ENCODE measurements around the gene CTRB2.
"Not testable (repeated sequence)": the region's sequence is repeated elsewhere in the genome, so short reads cannot be mapped to it uniquely, and the experiment has no call there.

The CTRB2 gene

GRCh38 chr16:75241955-75242354 lies 35.0 kb upstream of the CTRB2 start:
- no peak for DNase-seq

GRCh38 chr16:75241412-75241811 lies 34.5 kb upstream of the CTRB2 start:
- no peak for DNase-seq

DNA sequence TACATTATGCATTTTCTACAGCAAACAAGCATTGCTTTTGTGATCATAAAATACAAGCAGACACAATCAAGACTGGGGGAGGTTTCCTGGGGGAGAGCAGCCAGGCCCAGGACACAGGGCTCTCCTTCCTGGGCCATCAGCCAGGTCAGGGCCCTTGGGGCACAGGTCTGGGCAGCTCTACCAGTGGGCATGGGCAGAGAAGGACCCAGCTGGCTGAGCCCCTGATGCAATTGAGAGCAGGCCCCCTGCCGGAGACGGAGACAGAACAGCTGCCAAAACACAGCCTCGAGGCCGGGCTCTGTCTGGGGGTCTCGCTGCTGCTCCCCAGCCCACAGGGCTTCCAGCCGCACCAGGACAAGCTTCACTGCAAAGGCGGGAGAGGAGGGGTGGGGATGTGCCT lies 33.7 kb upstream of the CTRB2 start:
- DNase-seq, result not testable (repeated sequence)

DNA sequence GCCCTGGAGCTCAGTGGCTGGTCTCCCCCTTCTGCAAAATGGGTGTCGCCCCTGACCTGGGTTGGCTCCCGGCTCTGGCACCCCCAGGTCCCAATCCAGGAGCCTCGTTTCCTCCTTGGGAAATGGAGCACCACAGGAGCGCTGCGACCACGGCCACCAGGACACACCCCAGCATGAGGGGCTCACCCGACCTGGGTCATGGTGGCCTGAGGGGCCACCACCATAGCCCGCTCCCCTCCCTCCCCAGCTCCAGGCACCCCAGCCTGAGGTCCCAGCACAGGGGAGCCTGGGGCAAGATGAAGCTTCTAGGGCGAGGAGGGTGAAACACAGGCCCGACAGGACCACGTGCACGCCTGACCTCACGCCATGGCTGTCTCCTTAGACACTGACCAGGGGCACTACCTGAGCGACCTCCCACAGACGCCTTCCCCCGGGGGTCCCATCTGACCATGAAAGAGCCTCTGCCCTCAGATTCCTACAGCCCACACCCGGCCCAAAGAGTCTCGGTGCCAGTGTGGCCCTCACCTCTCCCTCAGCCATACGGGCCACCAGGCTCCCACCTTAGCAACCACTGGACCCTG lies 32.7 kb upstream of the CTRB2 start:
- DNase-seq, result no peak

DNA sequence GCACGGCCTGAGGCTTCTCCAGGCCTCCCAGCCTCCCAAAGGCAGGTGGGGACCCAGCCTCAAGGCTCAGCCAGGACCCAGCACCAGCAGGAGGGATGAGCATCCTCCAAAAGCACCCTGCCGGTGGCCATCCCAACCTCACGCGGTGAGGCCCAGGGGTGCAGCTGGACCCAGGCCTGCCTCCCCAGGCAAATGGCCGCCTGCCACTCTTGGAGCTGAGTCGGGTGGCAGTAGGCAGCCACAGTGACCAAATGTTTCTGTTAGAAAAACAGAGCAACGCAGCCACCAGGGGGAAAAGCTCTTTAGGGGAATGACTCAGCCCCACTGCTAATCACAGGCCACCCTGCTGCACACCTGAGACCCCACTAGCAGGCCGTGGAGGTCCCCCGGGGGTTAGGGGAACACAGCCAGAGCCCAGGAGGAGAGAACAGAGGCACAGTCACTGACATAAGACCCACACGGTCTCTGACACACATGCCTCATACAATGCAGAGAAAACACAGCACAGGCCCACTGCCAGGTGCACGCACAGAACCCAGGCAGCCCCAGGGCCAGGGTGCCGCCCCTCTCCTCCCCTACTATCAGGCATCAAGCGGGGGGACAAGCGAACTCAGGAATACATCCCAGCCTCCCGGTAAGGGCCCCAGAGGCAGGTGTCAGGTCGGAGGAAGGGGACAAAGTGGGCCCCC lies 32.0 kb upstream of the CTRB2 start:
- DNase-seq, result no peak

- no peak for DNase-seq
Observed at GRCh38 chr16:75238132-75238852, 31.3 kb upstream of the CTRB2 start.

DNA sequence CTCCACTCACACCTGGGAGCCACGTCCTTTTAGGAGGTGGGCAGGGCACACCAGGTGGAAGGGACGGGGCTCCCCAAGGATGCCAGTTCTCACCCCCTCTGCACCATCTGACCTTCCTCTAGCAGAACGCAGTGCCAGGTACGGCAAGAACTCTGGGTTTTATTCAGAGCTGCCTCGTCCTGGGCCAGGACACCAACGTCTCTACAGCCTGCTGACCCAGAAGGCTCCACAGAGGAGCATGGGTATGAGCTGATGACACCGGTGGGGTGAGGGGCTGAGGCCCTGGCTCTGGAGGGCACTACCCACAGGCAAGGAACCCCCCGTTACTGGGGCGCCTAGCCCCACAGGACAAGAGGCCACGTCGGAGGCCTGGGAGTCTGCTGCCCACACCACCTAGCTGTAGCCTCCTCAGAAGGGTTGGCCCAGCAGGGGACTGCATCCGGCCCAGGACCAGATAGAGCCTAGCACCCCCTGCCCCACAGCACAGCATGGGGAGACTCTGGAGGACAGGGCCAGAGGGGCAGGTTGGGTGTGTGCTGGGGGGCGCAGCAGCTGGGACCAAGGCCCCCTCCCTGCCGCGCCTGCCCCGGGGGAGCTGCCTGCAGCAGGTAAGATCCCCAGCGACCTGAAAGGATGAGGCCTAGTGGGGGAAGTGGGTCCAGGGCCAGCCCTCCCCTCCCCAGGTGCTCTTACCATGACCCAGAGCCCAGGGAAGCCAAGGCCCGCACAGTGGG lies 30.6 kb upstream of the CTRB2 start:
- no peak for DNase-seq

- no peak for DNase-seq
Observed at GRCh38 chr16:75236736-75237397, 29.9 kb upstream of the CTRB2 start.

DNA sequence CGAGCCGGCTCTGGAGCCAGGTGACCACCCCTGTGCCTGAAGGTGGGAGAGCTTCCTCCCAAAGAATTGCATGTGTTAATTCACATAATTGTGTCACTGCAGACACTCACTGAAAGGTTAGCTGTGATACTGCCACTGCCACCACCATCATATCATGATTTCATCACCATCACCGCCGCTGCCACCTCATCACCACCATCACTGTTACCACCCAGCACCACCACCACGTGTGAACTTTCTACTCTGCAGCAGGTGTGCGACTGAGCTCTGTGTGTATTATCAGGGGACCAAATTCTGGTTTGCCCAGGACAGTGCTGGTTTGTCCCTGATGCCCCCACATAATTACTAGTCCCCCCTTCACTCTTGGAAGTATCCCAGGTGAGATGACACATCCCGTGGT lies 29.3 kb upstream of the CTRB2 start:
- no peak for DNase-seq

DNA sequence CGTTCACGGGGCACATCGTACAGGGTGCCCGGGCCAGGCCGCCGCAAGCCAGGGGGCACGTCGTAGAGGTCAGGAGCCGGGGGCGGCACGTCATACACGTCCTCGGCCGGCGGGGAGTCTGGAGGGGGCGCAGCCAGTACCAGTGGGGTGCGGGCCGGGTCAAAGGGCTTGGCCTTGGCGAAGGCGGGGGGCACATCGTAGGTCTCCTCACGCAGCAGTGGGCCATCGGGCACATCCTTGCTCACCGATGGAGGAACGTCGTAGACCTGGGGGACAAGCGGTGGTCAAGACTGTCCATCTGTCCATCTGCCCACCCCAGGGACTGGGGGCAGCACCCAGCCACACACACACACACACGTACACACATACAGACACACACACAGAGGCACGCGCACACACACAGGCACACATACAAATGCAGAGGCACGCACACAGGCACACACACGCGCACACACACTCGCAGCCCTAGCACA lies 28.8 kb upstream of the CTRB2 start:
- no peak for DNase-seq

DNA sequence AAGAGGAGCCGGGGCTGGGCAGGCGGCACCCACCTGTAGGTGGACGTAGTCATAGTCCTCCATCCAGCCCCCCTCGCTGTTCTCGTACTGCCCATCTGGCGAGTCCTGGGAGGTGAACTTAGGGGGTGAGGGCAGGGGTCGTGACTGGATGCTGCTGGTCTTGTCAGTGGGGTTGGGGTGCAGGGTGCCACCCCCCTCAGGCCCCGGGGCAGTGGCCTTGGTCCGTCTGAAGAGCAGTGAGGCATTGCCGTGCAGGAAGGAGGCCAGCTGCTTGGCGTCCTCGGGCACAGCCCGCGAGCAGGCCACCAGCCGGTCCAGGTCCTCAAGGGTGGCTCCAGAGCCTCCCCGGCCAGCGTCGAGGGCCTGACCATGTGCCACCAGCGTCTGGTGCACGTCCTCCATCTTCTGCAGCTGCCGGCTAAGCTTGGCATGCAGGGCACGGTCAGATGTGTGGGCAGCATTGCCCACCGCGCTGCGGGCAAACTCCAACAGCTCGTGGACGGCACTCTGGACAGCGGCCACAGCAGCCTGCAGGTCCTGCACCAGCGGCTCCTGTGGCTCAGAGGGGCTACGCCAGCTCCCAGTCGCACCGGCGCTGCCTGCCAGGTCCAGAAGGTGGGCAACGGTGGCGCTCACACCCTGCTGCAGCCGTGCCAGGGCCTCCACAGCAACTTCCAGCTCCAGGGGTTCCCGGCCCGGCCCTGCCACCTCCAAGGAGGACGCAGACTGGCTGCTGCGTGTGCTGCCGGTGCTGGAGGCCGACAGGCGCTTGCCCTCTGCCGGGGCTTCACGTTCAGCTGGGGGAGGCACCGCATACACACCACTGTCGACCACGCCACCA lies 28.1 kb upstream of the CTRB2 start:
- DNase-seq, result no peak

DNA sequence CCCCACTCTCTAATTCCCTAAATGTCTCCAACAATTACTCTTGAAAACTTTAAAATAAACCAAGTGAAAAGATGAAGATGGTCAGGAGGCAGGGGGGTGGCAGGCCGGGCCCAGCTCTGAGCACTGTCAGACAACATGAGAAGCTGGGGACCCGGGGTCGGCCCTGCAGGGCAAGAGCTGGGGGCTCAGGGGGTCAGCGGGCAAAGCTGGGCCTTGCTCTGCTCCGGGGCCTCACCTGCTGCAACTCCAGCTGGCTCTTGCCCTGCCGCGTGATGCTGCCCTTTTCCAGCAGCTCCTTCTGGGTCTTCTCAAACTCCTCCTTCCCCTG lies 26.6 kb upstream of the CTRB2 start:
- no peak for DNase-seq

DNA sequence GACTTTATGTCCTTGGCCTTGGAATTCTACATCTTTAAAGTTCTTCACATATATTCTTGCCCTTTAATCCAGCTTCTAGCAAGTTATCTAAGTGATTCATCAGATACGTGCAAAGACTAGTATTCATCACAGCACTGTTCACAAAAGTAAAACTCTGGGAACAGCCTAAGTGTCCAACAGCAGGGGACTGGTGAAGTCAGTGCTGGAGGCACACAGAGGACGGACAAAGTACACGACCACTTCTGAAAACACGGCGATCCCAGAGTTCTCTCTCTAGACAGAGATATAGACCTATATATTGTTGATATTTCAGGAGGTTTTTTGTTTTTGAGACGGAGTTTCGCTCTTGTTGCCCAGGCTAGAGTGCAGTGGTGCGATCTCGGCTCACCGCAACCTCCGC lies 24.6 kb upstream of the CTRB2 start:
- DNase-seq, result no peak

DNA sequence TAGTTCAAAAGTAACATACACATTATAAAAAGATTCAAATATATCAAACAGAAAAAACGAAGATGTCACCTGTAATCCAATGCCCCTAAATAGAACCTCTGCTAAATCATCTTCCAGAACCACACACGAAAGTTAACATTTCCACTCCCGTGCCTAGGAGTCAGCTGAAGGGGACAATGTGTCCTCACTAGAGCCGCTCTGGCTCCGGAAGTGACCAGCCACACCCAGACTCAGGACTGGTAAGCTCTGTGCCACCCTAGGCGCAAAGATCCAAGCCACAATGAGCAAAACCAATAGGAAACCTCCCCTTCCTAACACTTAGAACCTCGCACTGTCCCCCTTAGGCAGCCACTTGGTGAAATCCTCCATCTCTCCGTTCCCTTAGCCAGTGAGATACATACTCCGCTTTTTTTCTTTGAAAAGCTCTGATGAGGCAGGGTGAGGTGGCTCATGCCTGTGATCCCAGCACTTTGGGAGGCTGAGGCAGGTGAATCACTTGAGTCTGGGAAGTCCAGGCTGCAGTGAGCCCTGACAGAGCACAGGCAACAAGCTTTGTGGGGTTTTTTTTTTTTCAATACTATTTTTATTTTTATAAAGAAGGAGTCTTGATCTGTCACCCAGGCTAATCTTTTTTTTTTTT lies 23.6 kb upstream of the CTRB2 start:
- no peak for DNase-seq

DNA sequence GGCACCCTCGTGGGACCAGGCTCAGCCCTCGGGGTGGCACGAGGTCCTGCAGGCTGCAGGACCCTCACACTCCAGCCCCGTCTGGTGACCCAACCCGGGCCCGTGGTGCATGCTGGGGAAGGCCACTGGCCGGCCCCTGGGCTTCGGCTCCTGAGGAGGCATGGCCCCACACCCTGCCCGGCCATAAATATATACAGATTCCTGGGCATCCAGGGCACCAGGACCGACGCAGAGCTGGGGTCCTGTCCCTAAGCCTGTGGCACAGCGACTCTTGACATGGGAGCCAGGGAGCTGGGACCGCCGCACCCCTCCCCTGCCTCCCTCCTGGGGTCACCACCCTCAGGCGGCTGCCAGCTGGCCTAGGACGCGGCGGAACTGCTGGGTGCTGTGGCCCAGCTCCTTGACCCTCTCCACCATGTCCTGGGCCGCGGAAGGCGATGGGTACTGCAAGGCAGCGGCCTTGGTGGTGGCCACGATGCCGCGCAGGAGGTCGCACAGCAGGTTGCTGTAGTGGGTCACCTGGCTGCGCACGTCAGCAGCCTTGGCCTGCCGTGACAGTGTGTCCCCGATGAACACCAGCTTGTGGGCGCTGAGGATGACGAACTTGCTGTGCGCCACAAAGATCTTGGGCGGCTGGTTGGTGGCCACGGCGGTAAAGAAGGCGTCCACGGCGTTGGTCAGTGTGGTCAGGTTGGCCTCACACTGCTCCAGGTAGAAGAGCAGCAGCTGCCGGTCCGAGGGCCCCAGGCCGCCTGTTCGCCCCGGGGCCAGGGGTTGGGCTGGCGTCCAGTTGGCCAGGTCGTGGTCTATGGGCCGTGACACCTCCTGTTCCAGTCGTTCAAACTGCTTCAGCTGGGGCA lies 22.4 kb upstream of the CTRB2 start:
- DNase-seq, result no peak

GRCh38 chr16:75228143-75228976 lies 21.4 kb upstream of the CTRB2 start:
- no peak for DNase-seq

DNA sequence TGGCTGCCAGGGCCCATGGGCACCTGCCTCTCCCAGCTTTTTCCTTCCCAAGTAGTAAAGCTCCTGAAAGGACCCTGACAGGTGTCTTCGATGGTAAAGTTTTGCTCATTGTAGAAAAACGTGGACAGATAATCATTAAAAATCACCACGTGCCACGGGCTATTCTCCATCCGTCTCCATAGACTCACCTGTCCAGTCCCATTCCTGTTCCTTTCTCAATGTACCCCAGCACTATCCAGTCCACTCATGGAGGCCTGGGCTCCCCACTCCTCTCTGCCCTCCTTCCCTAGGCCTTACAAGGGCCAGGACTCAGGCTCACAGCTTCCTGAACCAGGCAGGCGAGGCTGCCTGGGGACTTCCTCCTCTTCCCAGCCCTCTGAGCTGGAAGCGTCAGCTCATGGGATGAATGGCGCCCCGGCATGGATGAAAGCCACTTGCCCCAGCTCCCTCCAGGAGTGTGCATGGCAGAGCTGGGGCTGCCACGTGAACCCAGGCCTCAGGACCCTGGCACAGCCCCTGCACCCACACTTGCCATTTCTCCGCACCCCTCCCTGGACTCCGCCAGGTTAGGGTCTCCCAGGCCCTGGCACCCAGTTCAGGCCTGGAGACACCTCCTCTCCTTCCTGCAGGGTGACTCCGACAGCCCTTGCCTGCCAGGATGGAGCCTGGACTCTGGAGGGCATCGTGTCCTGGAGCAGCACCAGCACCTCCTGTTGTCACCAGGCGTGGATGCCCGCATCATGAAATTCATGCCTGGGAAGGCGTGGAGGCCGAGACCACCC lies 20.6 kb upstream of the CTRB2 start:
- no peak for DNase-seq

DNA sequence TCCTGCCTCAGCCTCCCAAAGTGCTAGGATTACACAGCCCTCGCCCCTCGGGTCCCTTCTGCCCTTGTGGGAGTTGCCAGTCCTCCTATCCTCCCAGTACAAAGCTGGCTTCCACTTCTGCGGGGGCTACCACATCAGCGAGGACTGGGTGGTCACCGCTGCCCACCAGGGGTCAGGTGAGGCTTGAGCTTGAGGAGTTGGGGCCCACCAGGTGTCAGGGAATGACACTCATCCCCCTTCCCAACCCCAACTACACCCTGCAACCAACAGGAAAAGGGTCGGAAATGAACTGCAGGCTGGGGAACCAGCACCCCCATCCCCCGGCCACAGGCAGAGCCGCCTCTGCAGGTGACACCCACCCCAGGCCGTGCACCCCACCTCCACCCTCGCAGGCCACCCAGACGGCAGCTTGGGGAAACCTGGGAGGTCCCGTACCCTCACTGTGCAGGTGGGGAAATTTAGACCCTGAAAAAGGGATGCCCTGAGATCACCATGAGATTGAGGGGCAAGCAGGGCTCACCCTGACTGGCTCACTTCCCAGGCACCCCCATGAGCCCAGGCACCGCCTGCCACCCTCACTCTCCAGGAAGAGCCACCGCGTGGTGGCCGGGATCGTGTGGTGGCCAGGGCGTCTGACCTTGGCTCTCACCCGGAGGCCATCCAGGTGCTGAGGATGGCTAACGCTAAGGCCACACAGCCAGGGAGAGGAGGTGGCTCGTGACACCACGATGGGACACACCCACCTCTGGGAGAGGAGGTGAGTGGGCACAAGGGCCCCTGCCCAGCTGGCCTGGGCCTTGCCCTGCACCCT lies 19.8 kb upstream of the CTRB2 start:
- no peak for DNase-seq

Data from activated CD4-positive, alpha-beta T cell treated with anti-CD3 and anti-CD28 coated beads, Interleukin-2, amount 50 U/mL, for 1 hour (primary cell).